Lower leg skin (tissue), 3 donors: ENCODE measurements around the gene AAMP.

Experiments used
- CTCF ChIP-seq, 3 donors: fragments of 450-650 bp; IDR thresholded peaks; one replicate each; pipeline ENCODE4 v1.5.1; 2016; ENCODE audit warnings: antibody characterized with exemption in 3 of 3, mild to moderate bottlenecking in 3 of 3, moderate library complexity in 2 of 3
- POLR2A ChIP-seq, 2 donors: fragments of 450-650 bp; IDR thresholded peaks; one replicate each; pipeline ENCODE4 v1.6.1; 2016 to 2017; ENCODE audit warnings: antibody characterized with exemption in 2 of 2, mild to moderate bottlenecking in 1 of 2, moderate library complexity in 1 of 2

- TF ChIP-seq CTCF (IDR thresholded peaks at IDR 0.05) = no peak
- no peak for TF ChIP-seq POLR2A (IDR thresholded peaks at IDR 0.05)
Measured at GRCh38 chr2:218257390-218257981, 12.5 kb downstream of the AAMP start.
